HFFc6 (cell line): ENCODE measurements around the gene CYP4F8. TPM values are rescaled to one million over a fixed set of nuclear protein-coding genes. Genes with fewer than 3 reads are reported as not detected.

Experiments used
- DNase-seq: peaks from one replicate; pipeline ENCODE4 v3.0.0-alpha.2; 2018
- H3K27ac Mint-ChIP-seq: 2 replicates; pipeline ENCODE4 v1.8.0; 2020; ENCODE audit warnings: mild to moderate bottlenecking, mixed read lengths
- H3K27me3 Mint-ChIP-seq: 2 replicates; pipeline ENCODE4 v1.8.0; 2021; ENCODE audit warnings: mild to moderate bottlenecking, moderate library complexity, mixed read lengths; ENCODE audit not compliant: insufficient read depth
- H3K36me3 Mint-ChIP-seq: 2 replicates; pipeline ENCODE4 v1.8.0; 2021; ENCODE audit warnings: low read depth, mixed read lengths
- H3K4me1 Mint-ChIP-seq: 2 replicates; pipeline ENCODE4 v1.8.0; 2020; ENCODE audit warnings: low read depth, mixed read lengths
- H3K4me3 Mint-ChIP-seq: 2 replicates; pipeline ENCODE4 v1.8.0; 2020; ENCODE audit warnings: mild to moderate bottlenecking, moderate library complexity, mixed read lengths
- H3K9me3 Mint-ChIP-seq: 2 replicates; pipeline ENCODE4 v1.8.0; 2020; ENCODE audit warnings: mild to moderate bottlenecking, mixed read lengths
- long read RNA-seq: library from polyadenylated mRNA; unstranded; transcript quantifications from one replicate; pipeline ENCODE4 v2.0.0, GENCODE V29; 2019
- total RNA-seq, 6 experiments: library from RNA; stranded (reverse); fragmentation: NEBNext Ultra II Directional; extraction: Animal tissue kit (Norgen Biotek cat#: 25700); gene quantifications; 2 replicates in 1 of 6; 3 replicates in 5 of 6; pipeline ENCODE4 v1.2.3, GENCODE V29; 2021
- TF ChIP-seq, protein P1 (sequence below): fragments of 200-600 bp; sonication (generic); IDR thresholded peaks from 2 replicates; pipeline ENCODE4 v1.5.0; 2021; ENCODE audit warnings: antibody characterized with exemption, mild to moderate bottlenecking

CYP4F8 gene, protein sequence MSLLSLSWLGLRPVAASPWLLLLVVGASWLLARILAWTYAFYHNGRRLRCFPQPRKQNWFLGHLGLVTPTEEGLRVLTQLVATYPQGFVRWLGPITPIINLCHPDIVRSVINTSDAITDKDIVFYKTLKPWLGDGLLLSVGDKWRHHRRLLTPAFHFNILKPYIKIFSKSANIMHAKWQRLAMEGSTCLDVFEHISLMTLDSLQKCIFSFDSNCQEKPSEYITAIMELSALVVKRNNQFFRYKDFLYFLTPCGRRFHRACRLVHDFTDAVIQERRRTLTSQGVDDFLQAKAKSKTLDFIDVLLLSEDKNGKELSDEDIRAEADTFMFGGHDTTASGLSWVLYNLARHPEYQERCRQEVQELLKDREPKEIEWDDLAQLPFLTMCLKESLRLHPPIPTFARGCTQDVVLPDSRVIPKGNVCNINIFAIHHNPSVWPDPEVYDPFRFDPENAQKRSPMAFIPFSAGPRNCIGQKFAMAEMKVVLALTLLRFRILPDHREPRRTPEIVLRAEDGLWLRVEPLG
- not detected for total RNA-seq
- long read RNA-seq, result 0 reads

DNA sequence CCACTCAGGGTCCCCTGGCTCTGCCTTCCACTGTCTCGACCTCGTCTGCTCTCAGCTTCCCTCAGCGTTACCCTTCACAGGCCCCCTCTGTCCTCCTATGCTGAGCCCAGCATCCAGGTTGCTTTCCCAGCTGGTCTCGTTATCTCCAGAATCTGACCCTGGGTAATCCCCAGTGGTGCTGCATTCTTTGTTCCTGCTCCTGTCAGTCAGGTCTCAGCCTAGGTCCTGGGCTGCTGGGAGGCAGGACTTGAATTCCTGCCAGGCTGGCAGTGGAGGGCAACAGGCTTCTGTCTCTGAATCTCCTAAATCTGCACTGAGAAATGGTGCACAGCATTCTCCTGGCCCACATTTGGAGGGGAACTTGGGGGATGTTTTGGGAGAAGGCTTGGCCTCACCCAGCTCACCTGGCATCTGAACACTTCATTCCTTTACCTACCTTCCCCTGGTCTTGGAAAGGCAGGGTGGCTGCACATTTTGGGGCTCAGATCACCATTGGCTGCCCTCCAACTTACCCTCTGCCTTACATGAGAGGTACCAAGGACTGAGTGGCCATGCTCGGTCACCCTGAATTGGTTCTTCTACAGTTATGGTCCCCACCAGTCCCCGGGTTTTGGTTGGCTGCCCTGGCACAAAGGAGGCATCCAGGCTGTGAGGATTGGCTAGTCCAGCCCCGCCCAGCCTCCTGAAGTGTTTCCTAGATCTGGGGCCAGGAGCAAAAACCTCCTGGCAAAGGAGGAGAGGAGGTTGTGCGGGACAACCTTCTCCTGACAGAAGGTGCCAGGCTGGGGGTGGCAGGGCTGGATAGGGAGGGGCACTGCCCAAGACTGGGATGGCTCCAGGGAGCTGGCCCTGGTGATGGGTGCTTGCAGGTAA lies at the start of gene CYP4F8:
Gene CYP4F8 (plus strand): TSS at position 712 of the 873 bp plus-strand sequence. CDS start 399 bp downstream, outside the sequence.
- H3K27ac Mint-ChIP-seq, result no peak within 1 kb of the TSS
- H3K27me3 Mint-ChIP-seq, result peaks cover 2% of the 10 kb centered on the region
- peaks cover 32% of the 10 kb centered on the region for H3K9me3 Mint-ChIP-seq
- TF ChIP-seq, protein P1, sequence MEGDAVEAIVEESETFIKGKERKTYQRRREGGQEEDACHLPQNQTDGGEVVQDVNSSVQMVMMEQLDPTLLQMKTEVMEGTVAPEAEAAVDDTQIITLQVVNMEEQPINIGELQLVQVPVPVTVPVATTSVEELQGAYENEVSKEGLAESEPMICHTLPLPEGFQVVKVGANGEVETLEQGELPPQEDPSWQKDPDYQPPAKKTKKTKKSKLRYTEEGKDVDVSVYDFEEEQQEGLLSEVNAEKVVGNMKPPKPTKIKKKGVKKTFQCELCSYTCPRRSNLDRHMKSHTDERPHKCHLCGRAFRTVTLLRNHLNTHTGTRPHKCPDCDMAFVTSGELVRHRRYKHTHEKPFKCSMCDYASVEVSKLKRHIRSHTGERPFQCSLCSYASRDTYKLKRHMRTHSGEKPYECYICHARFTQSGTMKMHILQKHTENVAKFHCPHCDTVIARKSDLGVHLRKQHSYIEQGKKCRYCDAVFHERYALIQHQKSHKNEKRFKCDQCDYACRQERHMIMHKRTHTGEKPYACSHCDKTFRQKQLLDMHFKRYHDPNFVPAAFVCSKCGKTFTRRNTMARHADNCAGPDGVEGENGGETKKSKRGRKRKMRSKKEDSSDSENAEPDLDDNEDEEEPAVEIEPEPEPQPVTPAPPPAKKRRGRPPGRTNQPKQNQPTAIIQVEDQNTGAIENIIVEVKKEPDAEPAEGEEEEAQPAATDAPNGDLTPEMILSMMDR, result no peak
- no peaks in the 10 kb centered on the region for H3K4me1 Mint-ChIP-seq
- no peaks in the 10 kb centered on the region for H3K36me3 Mint-ChIP-seq
- H3K4me3 Mint-ChIP-seq, result no peak within 1 kb of the TSS
- no peak for DNase-seq

DNA sequence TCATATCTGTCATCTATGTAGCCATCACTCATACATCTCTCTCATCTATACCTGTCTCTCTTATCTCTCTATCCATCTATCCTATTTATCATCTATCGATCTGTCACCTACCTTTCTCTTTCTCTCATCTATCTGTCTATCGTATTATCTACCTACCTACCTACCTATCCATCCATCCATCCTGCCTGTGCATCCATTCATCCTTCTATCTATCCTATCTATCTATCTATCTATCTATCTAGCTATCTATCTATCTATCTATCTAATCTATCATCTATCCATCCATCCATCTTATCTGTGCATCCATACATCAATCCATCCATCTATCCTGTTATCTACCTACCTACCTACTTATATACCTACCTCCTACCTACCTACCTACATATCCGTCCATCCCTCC lies 44.6 kb upstream of the CYP4F8 start:
- Mint-ChIP-seq H3K27ac (no peak overlapping the region), H3K9me3 (no peaks in the 10 kb centered on the region), H3K4me3 (no peak overlapping the region), H3K4me1 (no peaks in the 10 kb centered on the region), H3K36me3 (no peaks in the 10 kb centered on the region), H3K27me3 (peaks cover 25% of the 10 kb centered on the region)
- DNase-seq, result no peak
- TF ChIP-seq, protein P1, result no peak

DNA sequence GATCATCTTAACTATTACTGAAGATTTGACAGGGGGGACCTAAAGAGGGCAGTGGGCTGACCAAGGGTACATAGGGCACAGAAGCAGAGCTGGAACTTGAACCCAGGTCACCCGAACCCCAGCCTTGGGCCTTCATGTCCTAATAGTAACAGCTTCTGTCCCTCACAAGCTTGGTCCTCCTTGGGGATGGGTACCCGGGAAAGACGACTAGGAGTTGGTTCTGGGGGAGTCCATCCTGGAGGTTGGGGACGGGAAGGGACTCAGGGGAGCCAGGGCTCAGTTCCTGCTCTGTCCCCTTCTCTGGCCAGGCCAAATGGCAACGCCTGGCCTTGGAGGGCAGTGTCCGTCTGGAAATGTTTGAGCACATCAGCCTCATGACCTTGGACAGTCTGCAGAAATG lies 39.6 kb upstream of the CYP4F8 start:
- Mint-ChIP-seq H3K36me3 (no peaks in the 10 kb centered on the region), H3K4me1 (no peaks in the 10 kb centered on the region), H3K27me3 (peaks cover 14% of the 10 kb centered on the region), H3K4me3 (no peak overlapping the region), H3K27ac (no peak overlapping the region), H3K9me3 (no peaks in the 10 kb centered on the region)
- DNase-seq, result no peak
- TF ChIP-seq, protein P1, result no peak

DNA sequence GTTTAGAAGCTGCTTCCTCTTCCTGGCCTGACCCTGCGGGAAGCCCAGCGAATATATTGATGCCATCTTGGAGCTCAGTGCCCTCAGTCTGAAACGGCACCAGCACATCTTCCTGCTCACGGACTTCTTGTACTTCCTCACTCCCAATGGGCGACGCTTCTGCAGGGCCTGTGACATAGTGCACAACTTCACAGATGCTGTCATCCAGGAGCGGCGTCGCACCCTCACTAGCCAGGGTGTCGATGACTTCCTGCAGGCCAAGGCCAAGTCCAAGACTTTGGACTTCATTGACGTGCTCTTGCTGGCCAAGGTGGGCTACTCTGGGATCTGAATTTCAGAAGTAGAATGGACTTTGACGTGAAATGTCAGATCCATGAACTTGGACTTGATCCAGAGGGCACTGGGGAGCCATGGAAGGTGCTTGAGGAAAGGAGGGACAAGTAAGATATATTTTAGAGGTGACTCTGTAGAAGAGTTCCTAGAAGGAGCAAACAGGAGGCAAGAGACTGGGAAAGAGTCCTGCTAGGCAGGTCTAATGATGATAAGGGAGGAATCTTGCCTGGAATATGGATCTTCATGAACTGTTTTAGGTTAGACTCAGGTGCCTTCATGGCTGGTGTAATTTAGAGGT lies 38.4 kb upstream of the CYP4F8 start:
- no peaks in the 10 kb centered on the region for H3K9me3 Mint-ChIP-seq
- H3K36me3 Mint-ChIP-seq, result no peaks in the 10 kb centered on the region
- H3K4me3 Mint-ChIP-seq, result no peak overlapping the region
- no peak for DNase-seq
- TF ChIP-seq, protein P1, result no peak
- peaks cover 14% of the 10 kb centered on the region for H3K27me3 Mint-ChIP-seq
- no peak overlapping the region for H3K27ac Mint-ChIP-seq
- H3K4me1 Mint-ChIP-seq, result no peaks in the 10 kb centered on the region

DNA sequence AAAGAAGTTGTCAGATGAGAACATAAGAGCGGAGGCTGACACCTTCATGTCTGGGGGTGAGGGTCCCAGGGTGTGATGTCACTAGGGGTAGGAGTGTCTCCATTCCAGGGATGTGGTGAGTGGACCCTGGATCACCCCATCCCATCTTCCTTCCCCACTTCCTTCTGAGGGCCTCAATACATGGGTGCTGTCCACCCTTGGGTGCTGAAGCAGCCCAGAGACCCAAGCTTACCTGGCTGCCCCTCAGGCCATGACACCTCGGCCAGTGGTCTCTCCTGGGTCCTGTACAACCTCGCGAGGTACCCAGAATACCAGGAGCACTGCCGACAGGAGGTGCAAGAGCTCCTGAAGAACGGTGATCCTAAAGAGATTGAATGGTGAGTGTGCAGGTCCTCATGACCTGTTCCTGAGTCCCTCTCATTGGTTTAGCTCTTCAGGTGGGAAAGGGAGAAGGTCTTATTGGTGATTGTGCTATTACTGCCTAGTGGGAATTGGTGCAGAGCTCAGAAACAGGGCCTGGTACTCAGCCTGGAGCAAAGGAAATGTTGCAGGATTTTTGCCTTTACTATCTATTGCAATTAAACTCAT lies 37.7 kb upstream of the CYP4F8 start:
- Mint-ChIP-seq H3K27me3 (peaks cover 14% of the 10 kb centered on the region), H3K27ac (no peak overlapping the region), H3K4me3 (no peak overlapping the region), H3K9me3 (no peaks in the 10 kb centered on the region), H3K4me1 (no peaks in the 10 kb centered on the region), H3K36me3 (no peaks in the 10 kb centered on the region)
- DNase-seq, result no peak
- TF ChIP-seq, protein P1, result no peak
